Measurements from ENCODE around the gene GPR139.
A peak's percentile ranks its signal among the peaks of the same experiment; 100 is the strongest.

GPR139 gene

DNA sequence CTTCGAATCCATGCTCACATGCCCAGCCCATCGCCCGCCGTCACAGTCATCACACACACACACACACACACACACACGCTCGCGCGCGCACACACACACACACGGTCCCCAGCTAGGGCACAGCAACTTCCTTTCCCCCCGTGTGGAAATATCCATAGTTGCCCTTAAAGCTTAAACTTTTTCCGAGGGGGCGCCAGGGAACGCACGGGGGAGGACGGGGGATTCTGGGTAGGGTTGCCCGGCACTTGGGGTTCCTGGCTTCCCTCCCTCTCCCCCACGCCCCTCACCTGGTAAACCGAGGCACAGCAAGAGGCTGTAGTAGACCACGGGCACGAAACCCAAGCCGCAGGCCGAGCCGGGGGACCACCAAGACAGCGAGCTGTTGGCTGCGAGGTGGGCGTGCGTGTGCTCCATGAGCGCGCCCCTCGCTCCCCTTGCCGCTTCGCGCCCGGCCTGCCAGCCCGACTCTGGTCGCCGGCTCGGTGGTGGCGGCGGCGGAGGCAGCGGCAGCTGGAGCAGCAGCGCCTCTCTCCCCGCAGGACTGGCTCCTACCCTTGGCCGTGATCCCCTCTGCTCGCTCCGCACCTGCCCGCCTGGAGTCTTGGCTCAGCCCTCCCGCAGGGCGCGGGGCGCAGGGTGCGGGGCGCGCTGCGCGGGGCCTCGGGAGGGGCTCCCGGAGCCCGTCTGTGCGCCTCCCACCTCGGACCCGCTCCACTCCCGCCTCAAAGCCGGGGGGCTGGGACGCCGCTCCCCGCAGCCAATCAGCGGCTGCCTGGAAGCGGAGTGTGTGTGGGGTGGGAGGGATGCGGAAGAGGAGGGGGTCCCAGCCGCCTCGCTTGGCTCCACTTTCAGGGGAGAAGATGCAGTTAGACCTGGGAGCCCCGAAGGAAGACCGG is at the start of gene GPR139:
Gene GPR139 (minus strand): TSS at position 688 of the 896 bp plus-strand sequence. CDS start 274 bp downstream, at position 414.
- peak; percentile 76 for DNase-seq (ENCODE audit: low spot score)

DNA sequence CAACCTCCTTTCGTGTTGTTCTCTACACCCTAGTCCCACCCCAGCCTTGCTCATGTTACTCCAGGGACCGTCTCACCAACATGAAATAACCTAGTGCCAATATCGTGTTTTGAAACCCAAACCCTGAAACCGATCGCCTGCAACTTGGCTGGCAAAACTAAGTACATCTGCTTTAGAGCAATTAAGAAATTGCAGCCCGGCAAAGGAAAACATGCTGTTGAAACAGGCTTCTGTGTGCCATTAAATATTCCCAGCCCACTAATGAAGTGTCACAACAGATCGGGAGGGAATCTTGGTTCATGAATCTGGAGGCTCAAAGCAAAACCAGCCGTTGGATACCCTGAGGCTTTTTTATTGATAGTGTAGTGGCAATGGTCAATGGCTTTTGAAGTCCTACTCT is 48.3 kb upstream of the GPR139 start:
- DNase-seq (ENCODE audit: low spot score): no peak

DNA sequence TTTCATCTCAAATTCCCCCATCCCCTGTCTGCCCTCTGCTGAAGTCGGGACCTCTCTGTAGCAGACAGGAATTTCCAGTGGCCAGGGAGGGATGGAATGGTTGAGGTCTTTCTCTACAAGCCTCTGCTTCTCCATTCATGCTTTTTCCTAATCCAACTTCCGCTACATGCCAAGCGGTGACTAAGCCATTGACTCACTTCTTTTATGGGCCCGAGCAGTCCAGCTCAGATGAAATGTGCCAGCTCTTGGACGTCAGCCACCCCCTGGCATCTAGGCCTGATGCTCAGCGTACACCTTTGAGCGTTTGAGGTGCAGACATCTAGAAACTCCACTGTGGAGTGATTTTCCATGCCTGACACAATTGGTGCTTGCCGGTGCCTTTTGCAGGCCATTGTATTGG is 40.7 kb upstream of the GPR139 start:
- DNase-seq (ENCODE audit: low spot score): no peak

DNA sequence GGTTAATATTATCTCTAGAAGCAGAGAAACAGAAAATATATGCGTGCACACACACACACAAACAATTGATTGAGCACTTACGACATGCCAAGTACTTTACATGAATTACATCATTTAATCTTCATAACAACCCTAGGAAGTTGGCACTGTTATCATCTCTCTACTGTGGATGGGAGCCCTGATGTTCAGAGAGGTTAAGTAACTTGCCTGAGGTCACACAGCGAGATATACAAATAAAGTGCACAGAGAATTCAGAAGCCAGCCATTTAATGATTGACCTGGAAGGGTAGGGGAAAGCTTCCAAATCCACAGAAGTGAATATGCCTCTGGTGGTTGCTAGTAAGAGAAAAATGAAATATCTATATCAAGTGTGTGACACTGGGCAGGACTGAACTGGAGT is 37.5 kb upstream of the GPR139 start:
- DNase-seq (ENCODE audit: low spot score): no peak

DNA sequence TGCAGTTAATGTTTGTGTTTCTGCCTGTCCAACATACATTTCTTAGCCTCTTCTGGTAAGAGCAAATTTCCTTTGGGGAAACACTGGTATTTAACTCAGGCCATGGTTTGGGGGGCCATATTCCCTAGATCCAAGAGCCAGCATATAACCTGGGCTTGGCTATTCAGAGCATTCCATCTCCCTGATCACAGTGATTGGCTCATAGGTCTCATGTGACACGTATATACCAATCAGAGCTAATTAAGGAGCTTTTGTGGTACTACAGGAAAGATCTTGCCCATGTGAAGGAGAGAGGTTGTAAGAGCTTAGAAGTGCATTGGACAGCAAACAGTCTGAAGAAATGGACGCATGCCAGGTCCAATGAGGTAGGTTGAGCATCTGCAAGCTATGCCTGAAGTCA is 33.4 kb upstream of the GPR139 start:
- DNase-seq (ENCODE audit: low spot score): peak; percentile 10

DNA sequence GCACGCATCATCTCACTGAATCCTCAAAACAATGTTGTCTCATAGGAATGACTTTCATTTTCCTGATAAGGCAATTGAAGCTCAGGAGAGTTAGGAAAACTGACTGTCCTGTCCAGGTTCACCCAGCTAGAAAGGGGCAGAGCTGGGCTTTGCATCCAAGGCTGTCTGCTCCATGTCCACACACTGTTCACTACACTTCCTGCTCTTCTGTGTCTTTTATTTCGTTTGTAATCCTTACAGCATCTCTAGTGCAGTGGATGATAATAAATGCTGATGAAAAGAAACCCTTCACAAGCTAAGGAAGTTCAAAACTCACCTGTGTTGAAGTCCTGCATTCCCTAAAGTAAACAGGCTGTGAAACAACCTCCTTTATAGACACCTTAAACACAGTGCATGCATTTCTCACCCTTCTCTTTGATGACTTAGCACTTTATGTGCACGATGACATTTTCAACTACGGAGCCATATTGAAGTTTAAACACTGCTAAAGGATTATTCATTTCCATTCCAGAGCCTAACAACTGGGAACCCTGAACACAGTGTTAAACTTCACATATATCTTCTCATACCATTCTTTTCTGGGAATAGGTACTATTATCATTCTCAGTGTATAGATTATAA is 31.0 kb upstream of the GPR139 start:
- DNase-seq (ENCODE audit: low spot score): no peak

DNA sequence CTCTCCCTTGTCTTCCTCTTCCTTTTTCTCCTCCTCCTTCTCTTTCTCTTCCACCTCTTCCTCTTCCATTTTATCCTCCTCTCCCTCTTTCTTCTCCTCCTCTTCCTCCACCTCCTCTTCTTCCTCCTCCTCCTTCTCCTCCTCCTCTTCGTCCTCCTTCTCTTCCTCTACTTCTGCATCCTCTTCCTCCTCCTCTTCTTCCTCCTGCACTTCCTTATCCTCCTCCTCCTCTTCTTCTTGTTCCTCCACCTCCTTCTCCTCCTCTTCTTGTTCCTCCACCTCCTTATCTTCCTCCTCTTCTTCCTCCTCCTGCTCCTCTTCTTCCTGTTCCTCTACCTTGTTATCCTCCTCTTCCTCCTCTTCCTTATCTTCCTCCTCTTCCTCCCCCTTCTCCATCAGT is 28.8 kb upstream of the GPR139 start:
- DNase-seq (ENCODE audit: low spot score): no peak

DNA sequence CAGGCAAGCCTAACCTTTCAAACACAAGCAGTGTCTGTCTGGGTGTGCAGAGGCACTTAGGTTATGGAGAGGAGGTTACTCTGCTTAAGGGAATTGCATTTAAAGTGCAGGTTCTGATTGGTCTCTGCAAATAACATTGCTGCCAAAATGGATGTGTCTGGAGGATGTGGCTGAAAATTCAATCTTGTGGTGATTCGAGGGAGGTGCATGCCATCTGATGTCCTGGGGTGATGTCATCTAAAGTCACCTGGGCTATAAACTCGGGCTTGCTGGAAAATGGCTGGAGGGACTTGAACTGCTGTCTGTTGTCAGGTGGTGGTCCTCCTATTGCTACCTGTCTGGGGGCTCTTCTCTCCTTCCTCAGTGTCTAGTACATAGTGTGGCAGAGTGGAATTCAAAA is 28.3 kb upstream of the GPR139 start:
- no peak for DNase-seq (ENCODE audit: low spot score)

DNA sequence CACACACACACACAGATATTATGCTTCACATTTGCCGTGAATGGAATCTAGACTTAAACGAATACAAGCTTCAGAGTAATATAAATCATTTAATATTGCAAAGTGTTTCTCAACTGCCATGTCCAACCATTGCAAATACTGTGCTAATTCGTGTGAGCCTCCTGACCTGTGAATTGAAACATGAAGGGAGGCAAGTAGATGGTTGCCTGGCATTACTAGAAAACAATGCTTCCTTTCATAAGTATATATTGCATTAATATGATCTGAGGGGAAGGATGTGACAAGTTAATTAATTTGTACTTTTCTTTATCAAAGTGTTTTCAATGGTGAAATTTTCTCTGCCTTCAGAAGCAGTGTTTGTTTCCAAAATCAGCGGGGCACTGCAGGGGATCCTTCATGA is 25.7 kb upstream of the GPR139 start:
- no peak for DNase-seq (ENCODE audit: low spot score)

DNA sequence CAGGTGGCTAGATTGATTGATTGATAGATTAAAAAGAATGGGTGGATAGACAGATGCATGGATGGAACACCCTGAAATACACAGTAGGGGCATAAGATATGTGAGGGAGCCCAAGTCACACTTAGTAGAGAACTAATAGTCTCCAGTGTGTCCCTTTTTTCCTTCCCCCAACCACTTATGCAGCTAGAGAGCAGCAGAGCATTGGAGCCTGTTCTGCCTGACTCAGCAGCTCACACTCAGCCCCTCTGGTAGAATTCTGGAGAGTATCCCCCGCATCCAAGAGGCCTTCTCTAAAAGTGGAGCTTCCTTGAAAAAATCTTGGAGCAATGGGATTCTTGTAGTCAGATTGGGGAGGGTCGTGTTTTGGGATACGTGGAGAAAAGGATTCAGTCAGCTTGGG is 20.5 kb upstream of the GPR139 start:
- DNase-seq (ENCODE audit: low spot score): no peak

DNA sequence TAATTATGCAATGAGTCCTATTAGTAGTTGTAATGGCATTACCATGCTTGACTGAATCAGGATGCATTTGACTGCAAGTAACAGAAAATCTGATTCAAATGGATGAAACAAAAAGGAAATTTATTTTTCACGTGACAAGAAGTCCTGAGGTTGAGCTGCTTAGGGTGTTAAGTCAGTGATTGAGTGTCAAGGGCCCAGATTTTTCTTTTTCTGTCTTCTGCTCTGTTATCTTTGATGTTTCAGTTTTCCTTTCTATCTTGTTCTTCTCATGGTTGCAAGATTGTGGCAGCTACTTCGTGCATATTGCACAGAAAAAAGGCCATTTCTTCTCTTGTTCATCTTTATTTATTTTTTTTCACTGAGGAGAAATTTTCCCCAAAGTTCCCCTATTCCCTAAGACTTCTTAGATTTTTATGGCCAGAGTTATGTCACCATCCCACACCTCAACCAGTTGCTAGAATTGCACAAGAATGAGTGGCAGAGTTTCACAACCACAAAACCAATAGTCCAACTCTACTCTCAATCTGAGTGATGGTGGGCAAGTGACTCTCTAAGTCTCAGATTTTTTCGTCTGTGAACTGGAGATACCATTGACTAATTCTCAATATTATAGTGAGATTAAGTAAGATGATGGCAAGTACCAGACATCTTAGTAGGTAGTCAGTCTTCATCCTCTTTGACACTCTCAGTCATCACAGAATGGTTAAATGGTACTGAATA is 15.7 kb upstream of the GPR139 start:
- no peak for DNase-seq (ENCODE audit: low spot score)

DNA sequence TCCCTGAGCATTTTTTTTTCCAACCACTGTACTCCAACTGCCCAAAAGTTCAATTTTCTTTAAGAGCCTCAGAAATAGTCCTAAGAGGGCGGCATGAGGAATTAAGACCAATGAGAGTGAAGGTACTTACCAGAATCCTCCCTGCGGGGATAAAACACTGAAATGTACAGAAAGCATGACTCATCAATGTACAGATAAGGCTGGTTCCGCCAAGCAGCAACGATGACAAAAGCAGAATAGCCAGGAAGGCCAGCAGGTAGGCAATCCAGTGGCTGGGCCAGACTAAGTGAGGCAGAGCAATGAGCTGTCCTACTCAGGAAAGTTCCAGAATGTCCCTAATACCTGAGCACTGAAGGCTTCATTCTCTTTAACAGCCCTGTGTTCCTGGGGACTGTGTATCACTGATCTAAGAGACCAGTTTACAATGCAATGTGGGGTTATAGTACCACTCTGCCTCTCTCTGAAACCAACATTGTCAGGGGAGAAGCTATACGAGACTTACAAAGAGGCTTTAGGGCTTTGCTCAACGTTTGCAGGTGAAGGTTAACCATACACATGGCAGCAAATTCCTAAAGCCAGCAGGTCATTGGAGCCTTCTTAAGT is 11.0 kb upstream of the GPR139 start:
- no peak for DNase-seq (ENCODE audit: low spot score)

DNA sequence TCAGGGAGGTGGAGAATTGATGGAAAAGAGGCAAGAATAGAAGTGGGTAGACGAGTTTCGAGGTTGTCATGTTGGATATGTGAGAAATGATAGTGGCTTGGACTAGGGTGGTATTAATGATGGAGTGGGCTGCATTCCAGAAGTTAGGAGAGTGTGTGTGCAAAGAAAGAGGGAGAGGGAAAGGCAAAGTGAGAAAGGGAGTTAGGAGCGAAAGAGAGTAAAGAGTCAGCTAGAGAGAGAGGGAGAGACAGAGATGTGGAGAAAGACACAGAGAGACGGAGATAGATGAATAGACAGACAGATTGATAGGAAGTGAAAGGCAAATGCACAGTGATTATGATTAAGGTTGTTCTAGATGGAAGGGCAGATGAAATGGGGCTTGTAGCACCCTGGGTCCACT is 5.4 kb upstream of the GPR139 start:
- DNase-seq (ENCODE audit: low spot score): no peak

DNA sequence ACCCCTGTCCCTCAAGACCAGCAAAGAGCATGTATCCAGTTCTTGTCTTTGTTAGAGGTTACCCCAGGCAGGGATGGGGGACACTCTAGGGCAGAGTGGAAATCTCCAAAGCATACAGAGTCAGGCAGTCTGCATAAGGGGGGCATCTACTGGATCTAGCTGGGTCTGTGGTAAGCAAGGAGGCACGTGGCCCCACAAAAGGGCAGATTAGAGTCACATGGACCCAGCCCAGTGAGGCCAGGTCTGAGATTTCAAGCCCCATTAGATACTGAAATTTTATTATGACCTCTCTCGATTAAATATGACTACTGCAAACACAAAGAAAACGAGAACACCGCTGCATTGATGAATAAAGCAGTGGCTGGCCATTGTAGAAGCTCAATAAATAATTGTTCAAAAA is 1.6 kb upstream of the GPR139 start:
- DNase-seq (ENCODE audit: low spot score): no peak

DNA sequence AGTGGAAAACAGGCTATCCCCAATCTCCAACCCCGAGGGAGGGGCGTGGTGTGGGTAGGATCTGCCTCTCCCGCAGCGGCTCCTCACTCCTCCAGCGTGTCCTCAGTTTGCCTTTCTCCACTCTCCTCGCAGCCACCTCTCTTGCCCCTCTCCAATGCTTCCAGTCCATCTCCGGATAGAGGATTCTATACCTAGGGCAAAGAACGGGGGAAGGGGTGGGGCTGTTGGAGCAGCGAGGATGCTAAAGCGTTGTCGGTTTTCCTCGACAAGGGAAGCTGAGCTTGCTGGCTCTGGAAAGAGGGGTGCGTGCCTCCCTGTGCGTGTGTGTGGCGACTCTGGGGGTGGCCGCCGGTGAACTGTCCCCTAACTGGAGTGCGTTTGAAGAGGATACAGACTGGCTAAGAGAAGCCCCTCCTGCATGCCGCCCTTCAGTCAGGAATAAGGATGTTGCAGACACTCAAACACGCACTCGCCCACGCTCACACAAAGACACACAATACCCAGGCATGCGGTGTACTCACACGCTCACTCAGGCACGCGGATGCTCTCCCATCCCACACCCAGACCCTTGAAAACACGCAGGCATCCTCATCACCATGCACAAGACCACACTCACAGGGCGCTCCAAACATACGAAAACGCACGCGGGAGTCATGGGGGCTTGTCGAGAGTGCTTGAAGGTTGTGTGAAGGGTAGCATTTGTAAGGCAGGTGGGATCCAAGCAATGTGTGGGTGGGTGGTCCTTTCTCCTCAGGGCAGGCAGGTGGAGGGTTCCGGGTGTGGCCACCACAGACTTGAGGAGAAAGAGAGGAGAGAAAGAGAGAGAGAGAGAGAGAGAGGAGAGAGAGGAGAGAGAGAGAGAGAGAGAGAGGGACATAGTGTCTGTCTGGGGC is 655 bp upstream of the GPR139 start:
- peak; percentile 22 for DNase-seq (ENCODE audit: low spot score)

DNA sequence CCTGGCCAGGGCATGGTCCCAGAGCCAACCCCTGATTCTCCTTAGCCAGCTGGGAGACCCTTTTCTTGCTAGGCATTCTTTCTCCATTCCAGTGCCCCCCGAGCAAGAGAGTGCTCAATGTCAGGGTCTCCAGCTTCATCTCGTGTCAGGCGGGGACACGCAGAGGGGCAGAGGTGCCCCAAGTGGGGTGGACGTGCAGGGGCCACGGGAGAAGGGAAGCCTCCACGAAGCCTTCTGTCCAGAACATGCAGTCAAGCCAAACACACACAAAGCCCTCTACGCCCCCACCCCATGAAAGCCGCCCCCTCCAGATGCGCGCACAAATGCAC is 852 bp downstream of the GPR139 start:
- DNase-seq (ENCODE audit: low spot score): no peak

DNA sequence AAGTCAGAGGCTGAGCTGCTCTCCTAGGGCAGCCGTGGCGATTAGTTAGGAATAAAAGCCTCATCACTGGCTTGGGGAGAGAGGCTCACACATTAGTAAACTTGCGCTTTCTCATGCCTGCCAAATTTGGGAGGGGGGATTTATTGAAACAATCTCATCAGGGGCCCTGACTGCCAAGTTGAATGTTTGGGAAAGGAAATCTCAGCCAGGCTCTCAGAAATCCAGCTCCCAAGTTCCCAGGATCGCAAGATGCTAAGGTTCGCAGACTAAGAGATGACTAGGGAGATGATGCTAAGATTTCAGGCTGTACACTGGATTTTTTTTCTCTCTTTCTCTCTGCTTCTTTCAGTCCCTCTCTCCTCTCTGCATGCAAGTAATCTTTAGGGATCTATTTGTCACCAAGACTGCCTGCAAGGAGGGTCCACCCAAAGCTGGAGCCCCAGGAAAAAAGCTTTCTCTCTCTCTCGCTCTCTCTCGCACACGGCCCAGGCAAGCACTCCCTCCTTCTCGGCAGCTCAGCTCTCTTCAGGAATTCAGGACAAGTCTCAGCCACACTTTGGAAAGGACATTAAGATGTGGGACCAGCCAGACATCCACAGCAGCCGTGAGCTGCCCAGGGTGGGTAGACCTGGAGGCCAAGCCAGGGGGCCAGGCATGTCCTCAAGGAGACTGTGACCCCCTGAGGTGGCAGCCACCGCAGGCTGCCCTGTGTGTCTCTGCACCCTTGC is 1.4 kb downstream of the GPR139 start:
- no peak for DNase-seq (ENCODE audit: low spot score)

DNA sequence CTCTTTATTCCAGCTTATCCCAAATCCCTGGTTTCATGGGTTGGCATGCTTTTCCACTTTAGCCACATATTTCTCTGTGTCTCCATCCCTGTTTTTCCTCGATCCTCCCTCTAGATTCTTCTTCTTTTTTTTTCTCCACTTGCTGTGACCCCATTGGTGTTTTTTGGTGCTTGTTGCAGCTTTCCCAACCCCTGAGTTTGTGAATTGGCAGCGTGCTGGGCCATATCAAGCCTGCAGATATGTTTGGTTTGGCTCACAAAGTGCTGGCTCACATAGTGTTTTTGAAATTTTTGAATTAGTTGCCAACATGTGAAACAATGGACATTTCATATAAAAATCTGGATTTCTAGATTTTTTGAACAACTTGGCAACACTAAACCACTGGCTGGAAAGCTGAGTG is 8.8 kb downstream of the GPR139 start:
- DNase-seq (ENCODE audit: low spot score): no peak

DNA sequence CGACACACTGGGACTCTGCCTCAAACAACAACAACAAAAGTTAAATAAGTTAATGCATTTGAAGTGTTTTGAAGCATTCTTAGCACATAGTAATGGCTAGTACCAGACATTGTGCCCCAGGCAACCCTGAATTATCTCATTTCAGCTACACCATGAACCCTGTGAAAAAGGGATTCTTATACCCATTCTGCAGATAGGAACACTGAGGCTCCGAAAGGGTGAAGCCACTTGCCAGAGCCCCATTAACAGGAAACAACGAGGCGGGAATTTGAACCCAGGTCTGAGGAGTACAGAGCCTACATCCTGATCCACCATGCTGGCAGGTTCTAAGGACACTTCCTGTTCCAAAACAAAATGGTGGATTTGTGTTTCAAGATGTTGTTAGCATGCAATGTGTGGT is 9.2 kb downstream of the GPR139 start:
- no peak for DNase-seq (ENCODE audit: low spot score)

DNA sequence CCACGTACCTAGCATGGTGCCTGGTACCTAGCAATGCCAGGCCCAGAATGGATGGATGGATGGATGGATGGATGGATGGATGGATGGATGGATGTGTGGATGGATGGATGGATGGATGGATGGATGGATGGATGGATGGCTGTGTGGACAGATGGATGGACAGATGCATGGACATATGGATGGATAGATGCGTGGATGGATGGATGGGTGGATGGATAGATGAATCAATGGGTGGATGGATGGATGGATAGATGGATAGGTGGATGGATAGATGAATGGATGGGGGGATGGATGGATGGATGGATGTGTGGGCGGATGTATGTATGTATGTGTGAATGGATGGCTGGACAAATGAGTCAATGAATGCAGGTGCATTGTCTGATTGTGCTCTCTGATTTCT is 12.6 kb downstream of the GPR139 start:
- DNase-seq (ENCODE audit: low spot score): no peak

DNA sequence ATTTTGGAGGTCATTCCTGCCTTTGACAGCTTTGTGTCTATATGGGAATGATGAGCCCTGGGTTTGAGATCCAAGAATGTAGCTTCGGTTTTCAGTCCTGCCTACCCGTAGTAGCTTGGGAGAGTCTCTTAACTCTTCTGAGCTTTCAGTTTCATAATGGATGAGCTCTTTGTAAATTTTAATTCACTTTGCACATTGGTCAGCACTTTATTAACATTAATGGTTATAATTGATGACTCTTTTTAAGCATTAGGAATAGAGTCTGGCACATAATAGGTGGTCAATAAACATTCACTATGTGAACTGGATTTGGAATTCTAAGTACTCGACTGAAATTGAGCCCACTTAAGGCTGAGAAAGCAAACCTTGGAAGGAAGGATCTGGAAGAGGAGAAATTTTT is 17.3 kb downstream of the GPR139 start:
- DNase-seq (ENCODE audit: low spot score): no peak
